ENCODE measurements around the gene TXNIP.

Gene TXNIP

DNA sequence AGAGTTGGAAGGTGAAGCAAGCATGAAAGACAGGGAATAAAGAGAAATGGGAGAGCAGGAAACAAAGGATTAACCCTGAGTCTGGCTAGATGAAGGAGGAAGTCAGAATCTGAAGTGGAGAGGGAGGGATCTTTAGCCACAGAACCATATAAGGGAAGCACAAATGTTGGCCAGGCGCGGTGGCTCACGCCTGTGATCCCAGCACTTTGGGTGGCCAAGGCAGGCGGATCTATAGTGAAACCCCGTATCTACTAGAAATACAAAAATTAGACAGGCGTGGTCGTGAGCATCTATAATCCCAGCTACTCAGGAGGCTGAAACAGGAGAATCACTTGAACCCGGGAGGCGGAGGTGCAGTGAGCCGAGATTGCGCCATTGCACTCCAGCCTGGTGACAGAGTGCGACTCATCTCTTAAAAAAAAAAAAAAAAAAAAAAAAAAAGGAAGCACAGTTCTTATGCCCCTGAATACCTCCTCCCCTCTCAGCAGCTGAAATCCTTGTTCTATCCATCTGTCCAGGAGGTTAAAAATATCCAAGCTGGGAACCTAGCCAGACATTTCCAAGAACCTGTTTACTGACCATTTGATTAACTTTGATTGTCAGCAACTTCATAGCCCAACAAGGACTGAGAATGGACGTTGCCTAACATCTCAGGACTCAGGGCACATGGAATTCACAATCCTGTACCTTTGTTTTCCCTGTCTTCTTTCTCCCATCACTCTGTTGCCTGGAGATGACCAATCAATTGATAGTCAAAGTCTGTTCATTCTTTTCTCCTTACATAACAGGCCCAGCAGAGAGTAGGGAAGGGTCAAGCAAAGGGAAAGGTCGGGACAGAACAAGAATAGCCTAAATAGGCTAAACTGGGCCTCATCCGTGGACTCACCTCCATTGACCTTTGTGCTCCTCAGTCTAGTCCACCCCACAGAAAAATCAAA, 10.6 kb downstream of the TXNIP start:
- no peak for DNase-seq (ENCODE audit: low read depth in 3 of 3, low spot score in 1 of 3)

DNA sequence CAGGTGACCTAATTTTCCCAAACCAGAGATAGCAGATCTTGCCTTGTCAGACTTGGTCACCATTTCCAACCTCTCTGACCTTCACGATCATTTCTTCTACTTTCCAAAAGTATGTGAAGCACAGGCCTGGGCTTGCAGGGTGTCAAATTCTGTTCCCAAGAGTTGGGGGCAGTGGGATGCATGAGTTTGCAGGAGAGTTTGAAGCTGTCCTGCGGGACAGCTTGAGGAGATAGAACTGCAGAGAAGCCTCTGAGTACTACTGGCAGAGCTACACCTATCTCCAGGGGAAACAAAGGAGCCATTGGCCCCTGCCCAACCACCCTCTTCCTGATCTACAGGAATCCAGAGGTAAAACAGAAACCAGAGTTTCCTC, 11.3 kb downstream of the TXNIP start:
- no peak for DNase-seq (ENCODE audit: low read depth in 3 of 3, low spot score in 1 of 3)

DNA sequence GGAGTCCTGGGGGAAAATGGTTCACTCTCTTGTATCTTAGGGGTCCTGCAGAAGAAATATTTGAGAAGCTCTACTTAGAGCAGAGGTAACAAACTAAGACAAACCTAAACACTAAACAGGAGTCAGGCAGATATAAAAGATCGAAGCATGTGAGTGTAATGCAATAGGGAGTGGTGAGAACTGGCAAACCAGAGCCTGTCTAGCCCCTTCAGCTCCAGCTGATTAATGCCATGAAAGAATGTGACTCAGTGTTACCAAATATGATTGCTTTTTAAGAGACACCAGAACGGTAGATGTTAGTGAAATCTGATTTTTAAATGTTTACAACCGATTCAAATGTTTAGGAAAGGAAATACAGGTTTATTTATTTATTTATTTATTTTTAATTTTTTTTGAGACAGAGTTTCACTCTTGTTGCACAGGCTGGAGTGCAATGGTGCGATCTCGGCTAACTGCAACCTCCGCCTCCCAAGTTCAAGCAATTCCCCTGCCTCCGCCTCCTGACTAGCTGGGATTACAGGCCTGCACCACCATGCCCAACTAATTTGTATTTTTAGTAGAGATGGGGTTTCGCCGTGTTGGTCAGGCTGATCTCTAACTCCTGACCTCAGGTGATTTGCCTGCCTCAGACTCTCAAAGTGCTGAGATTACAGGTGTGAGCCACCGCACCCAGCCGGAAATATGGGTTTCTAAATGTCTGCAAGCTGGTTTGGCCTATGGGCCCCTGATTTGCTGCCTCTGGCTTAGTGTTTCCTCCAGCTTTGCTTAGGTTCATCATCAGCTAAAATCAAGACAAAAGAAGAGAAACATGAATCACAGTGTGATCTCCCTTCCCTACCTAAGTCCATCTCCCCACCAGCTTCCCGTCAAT, 12.2 kb downstream of the TXNIP start:
- DNase-seq (ENCODE audit: low read depth in 3 of 3, low spot score in 1 of 3), result no peak

DNA sequence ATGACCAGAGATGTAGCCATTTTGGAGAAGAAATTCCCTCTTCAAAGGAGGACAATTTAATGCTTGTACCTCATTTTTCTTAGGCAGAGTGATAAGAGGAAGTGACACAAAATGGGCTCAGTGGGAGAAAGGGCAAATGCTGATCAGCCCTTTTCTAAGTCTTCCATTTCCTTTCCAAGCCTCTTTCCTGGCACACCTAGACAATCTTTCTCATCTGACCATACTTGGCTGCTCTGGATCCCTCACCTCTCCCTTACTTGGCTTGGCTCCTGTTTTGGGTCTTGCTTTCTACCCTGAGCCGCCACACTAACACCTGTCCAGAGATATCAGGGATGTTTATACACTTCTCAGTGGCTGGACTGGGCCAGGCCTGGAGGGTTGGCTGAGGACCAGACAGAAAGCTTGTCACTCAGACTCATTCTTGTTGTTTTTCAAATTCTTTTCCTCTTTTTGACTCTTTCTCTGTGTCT, 13.1 kb downstream of the TXNIP start:
- no peak for DNase-seq (ENCODE audit: low read depth in 3 of 3, low spot score in 1 of 3)

DNA sequence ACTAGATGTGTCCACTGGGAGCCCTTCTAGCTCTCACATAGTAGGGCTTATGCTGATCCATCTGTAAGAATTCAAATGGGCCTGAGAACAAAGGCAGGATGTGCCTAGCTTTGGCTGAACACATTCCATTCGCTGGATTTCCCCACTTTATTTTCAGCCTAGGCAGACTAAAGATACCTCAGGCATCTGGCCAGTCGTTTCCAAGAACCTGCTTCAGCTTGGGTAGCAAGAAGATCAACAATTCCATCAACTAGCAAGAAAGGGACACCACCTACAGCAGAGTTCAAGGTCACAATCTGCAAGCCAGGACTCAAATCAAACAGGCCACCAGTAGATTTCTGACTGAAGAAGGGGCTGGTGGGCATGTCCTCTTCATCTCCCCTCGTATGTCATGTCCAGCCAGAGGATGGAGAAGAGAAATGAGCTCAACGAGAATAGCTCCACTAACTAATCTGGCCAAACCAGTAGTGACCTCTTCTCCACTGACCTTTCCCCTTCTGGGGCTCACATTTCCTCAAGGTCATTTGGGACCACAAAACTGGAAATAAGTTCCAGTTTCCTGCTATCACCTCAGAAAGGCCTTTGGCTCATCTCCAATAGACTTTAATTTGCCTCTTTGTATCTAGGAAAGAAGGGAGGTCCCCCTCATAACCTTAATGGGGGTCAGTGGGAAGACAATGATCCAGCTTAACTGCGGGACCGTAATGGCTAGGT, 14.2 kb downstream of the TXNIP start:
- no peak for DNase-seq (ENCODE audit: low read depth in 3 of 3, low spot score in 1 of 3)

DNA sequence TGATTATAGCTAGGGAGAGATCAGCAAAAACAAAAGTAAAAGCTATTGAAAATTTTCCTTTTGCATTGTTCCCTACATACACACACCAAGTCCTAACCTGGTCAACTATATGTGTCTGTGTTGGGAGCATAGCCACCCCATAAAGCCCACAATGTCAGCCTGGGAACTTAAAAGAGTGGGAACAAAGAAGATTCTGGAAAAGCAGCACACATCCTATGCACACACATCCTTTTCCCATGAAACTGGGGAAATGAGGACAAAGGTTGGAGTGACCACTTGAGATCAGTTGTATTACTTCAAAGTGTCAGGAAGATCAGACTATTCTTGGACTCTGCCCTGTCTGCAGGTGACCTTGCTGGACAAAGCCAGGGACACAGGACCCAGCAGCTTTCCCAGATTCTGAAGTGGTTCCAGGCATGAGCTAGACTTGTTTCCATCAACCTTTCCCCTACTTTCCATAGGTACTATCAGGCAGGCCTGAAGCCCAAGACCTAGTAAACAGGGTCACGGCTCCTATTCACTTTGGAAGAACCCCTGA, 15.9 kb downstream of the TXNIP start:
- DNase-seq (ENCODE audit: low read depth in 3 of 3, low spot score in 1 of 3), result no peak

DNA sequence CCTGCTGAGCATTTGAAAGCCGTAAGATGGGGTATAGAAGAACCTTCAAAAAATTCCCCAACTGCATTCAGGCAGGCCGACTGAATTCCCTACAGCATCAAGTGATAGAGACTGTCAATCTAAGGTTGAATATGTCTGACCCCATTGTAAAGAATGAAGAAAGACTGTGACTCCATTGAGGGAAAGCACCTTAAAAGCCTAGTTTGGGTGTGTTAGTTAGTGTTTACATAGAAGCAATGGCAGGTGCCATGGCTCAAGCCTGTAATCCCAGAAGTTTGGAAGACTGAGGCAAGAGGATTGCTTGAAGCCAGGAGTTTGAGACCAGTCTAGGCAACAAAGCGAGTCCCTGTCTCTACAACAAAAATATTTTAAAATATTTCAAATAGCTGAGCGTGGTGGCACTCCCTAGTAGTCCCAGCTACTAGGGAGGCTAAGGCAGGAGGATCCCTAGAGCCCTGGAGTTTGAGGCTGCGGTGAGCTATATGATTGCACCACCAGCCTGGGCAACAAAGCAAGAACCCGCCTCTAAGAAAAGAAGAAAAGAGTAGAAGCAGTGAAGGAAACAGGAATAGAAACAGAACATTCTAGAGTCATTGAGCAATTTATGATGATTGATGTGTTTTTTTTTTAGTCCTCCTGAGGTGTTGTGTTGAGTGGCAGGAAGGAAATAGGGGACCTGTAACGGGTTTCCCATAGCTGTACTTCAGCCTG, 16.5 kb downstream of the TXNIP start:
- no peak for DNase-seq (ENCODE audit: low read depth in 3 of 3, low spot score in 1 of 3)

DNA sequence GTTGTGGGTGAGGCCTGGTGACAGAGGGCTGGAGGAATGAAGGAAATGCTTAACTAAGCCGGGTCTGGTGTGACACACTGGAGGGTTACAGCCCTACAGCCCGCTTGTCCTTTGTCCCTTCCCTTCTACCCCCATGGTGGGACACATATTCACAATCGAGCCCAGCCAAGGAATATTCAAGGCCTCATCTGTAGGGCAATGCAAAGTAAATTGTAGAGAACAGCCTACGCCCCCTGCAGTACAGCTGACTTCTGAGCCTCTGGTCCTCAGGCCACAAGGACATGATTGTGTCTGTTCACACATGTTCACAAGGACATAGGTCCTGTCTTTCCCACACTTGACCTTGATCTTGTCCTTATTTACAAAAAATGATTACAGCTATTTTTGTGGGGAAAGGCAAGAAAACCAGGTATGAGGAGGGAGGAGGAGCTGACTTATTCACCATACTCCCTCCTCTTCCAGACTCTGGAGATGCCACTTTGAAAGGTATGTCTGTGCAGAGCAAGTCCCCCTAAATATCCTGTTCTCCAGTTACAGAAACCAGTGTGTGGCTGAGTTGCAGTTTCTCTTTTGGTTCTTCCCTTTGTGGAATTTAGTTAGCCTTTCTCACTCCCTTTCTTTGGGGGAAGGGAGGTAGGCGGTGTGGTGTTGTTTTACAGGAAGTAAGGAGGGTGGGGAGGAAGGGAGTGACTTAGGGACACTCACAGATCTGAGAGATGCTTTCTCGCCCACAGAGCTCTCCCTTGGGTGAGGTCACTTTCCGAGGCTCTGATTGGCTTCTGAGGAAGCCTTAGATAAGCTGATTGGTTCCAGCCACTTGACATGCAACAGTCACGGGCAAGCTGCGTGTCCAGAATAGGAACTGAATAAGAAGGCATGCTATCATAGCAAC, 17.3 kb downstream of the TXNIP start:
- no peak for DNase-seq (ENCODE audit: low read depth in 3 of 3, low spot score in 1 of 3)

DNA sequence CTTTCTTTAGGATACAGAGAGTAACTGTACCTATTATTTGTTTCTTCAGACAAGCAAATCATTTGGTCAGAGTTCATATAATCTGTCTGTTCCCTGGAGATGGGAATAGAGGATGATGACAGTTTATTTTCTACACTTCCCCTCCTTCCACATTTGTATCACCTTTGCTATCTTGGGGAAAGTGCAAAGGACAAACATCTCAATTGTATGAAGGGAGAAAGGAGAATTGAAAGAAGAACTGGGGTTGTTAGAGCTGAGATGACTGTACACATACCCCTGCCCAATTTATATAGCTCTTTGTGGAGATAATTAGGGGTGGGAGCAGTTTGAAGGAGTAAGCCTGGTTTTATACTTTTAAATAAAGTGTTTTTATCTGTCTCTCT, 17.9 kb downstream of the TXNIP start:
- no peak for DNase-seq (ENCODE audit: low read depth in 3 of 3, low spot score in 1 of 3)

DNA sequence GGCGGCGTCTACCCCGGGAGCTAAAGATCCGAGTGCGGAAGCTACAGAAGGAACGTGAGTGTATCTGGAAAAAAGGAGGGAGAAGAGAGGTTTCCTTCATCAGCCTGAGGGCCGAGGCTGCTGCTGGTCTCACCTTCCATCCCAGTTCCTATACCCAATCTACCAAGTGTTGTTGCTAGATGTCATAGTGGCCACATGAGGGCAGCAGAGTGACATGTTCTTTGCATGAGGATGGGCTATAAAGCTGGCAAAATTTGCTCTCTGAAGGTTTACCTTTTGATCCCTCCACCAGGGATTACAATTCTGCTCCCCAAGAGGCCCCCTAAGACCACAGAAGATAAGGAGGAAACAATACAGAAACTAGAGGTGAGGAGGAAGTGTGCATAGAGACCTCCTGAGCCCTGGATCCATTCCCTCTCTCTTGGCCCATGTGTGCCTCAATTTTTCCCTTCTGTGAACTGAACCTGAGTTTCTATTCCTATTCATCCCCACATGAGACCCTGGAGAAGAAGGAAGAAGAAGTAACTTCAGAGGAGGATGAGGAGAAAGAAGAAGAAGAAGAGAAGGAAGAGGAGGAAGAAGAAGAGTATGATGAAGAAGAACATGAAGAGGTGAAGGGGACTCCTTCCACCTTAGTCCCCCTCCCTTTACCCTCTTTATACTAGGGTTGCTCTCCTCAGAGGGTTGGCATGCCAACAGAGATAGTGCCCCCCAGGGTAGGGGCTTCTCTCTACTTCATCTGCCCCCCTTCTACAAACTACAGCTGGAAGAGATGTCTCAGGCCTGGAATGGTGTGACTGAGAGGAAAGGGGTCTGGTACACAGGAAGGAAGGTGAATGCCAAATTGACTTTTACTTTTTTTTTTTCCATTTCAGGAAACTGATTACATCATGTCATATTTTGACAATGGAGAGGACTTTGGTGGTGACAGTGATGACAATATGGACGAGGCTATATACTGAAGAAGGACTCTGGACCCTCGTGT, 18.6 kb downstream of the TXNIP start:
- peak in 1 of 3 donors; percentile 53 for DNase-seq (ENCODE audit: low read depth in 3 of 3, low spot score in 1 of 3)

DNA sequence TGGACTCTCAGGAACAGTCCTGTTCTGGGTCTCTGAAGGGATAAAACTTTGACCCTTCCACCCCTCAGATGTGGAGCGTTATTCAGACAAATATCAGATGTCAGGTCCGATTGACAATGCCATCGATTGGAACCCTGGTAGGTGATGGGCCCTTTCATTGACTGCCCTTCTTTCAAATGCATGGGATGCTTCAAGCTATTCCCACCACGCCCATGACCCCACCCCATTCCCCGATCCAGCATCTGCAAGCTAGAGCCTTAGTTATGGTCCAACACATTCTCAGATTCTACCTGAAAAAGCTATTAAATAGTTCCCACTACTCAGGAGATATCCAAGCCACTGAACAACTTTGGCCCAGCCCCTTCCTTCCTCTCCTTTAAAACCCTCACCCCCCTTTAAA, 19.4 kb downstream of the TXNIP start:
- no peak for DNase-seq (ENCODE audit: low read depth in 3 of 3, low spot score in 1 of 3)

DNA sequence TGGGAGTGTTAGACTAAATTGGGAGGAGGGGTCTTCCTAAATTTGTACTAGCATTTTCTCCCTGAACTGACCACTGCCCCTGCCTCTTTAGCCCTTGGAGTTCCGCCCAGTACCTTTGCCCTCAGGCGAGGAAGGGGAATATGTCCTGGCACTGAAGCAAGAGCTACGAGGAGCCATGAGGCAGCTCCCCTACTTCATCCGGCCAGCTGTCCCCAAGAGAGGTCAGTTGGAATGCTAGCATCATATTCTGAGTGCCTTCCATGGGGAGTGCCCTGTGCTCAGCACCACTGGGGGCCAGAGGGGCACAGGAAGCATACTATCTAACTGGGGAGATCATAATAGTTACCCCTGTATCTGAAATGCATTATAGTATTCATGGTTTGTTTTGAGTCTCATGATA, 21.2 kb downstream of the TXNIP start:
- no peak for DNase-seq (ENCODE audit: low read depth in 3 of 3, low spot score in 1 of 3)

DNA sequence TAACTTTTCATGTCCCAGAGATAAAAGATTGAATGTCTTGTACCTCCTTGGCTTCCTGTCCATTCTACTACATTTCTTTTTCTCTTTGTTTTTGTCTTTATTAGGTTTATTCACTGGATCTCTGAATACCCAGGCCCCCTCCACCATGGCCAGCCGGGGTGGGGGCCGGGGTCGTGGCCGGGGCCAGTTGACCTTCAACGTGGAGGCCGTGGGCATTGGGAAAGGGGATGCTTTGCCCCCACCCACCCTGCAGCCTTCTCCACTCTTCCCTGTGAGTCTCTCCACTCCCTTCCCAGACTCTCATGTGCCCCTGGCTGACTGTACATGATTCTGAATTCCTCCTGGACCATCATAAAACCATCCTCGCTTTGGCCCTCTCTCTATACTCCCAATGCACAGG, 21.7 kb downstream of the TXNIP start:
- no peak for DNase-seq (ENCODE audit: low read depth in 3 of 3, low spot score in 1 of 3)

DNA sequence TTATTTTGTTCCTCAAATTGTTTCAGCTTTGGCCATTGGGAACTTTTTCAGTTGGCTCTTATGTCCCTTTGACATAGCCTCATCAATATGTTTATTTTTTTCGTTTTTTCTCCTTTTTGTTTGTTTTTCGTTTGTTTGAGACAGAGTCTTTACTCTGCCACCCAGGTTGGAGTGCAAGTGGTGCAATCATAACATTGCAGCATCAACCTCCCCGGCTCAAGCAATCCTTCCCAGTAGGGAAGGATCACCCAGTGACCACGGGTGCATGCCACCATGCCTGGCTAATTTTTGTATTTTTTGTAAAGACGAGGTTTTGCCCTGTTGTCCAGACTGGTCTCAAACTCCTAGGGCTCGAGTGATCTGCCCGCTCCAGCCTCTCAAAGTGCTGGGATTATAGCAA, 23.8 kb downstream of the TXNIP start:
- DNase-seq (ENCODE audit: low read depth in 3 of 3, low spot score in 1 of 3), result no peak

DNA sequence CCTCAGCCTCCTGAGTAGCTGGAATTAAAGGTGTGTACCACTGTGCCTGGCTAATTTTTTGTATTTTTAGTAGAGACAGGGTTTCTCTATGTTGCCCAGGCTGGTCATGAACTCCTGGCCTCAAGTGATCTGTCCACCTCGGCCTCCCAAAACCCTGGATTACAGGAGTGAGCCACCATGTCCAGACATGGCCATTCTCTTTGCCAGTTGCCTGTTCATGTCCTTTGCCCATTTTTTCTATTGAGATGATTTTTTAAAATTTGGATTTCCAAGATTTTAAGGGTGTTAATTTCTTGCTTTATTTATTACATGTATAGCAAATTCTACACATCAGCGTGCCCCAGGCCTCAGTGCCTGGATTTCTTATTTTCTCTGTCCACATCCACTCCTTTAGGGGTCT, 29.1 kb downstream of the TXNIP start:
- DNase-seq (ENCODE audit: low read depth in 3 of 3, low spot score in 1 of 3), result no peak

DNA sequence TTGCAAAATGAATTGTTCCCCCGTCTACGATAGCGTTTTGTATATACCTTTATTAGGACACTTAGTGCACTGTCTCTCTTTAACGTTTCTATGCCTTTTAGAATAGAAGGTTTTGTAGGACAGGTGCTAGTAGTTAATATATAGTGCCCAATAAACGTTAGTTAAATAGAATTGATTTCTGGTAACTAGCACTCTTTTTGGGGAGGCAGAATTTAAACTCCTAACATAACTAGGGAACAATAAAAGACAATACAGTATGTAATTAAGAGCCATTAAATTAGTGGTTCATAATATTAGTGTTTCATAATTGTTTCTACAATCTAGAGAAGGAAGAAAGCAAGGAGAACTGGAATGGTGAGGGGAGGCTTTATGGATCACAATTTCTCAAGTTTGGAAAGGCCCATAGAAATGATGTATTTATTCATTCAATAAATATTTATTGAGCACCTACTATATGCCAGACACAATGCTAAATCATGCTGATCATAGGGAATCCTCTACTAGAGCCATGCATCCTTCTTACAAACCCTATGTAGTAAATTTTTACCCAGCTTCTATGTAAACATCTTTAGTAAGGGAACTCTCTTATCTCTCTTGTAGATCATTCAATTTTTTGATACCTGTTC, 31.1 kb downstream of the TXNIP start:
- no peak for DNase-seq (ENCODE audit: low read depth in 3 of 3, low spot score in 1 of 3)

DNA sequence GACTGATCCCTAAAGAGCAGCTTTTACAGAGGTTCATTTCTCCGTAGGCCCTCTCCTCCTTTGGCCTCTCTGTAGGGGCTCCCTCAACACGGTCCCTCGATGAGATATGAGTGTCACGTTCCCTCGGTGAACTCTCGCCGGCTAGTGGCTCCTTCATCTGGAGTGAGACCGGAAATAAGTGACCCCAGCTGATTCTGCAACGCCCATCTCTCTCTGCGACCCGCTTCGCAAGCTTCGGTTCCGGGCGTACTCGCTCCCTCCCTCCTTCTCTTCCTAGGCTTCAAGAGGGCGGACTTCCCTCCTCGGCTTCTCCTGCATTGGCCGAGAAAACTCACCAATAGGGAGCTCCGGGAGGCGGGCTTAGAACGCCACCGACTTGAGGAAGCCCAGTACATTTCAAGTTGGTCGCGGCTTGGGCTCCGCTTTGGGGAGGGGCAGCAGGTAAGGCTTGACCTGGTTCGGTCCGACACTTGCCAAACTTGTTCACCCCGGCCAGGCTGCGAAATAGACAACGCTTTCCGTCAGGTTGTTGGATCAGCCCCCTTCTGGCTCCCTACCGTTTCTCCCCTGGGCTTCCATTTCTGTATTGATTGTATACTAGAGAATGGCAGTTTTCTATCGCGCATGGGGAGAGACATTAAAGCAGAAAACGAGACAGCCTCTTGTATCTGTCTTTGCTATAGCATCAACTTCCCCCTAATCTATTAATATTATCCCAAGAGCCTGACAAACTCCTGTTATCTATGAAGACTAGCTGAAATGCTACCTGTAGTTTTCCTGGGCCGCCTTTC, 31.9 kb downstream of the TXNIP start, which contains the start of the genes ANKRD34A and POLR3GL:
ANKRD34A (minus strand) TSS at position 248 of the 791 bp plus-strand sequence. CDS start 2,816 bp downstream, outside the sequence.
POLR3GL (plus strand) TSS at position 363 of the 791 bp plus-strand sequence. CDS start 10,176 bp downstream, outside the sequence.
- DNase-seq (ENCODE audit: low read depth in 3 of 3, low spot score in 1 of 3), result peak; percentile 72 to 81 (median 77)
